SK-N-SH (cell line): Measurements from ENCODE around the gene PARD3B. TPM values are rescaled to one million over a fixed set of nuclear protein-coding genes. Genes with fewer than 3 reads are reported as not detected.

Source experiments
- CTCF ChIA-PET: fragments of 300-600, 350-600 bp; formaldehyde crosslinking; extraction: SDS; loops from one replicate; lab custom pipeline; 2021; lab: Yijun Ruan, JAX
- POLR2A ChIA-PET: fragments of 350-600 bp; sonication (Branson Sonifier 250); formaldehyde crosslinking; extraction: SDS; loops from one replicate; lab custom pipeline; 2020; ENCODE audit warnings: antibody characterized with exemption, inconsistent platforms; lab: Yijun Ruan, JAX
- DNase-seq: peaks from one replicate; pipeline ENCODE4 v3.0.0; 2012
- H2AFZ ChIP-seq: fragments of 200-600 bp; sonication (generic); 2 replicates; pipeline ENCODE4 v1.8.1; 2016; ENCODE audit warnings: antibody characterized with exemption, mild to moderate bottlenecking, low read depth
- H3F3A ChIP-seq: fragments of 200-600 bp; sonication (generic); replicated peaks from 2 replicates; pipeline ENCODE3; 2016; ENCODE audit warnings: antibody characterized with exemption, mild to moderate bottlenecking; ENCODE audit not compliant: insufficient read depth
- H3K27ac ChIP-seq, 2 experiments: fragments of 200-500 bp in 1 of 2; fragments of 200-600 bp in 1 of 2; sonication (Bioruptor generic) in 1 of 2; sonication (generic), shearing (Covaris generic) in 1 of 2; 2 replicates each; pipeline versions ENCODE4 v1.5.1 to v1.6.1; 2014 to 2016; ENCODE audit warnings: low read depth in 2 of 2, inconsistent platforms in 1 of 2, low read length in 1 of 2, mild to moderate bottlenecking in 1 of 2, mixed read lengths in 1 of 2
- H3K27me3 ChIP-seq: fragments of 200-600 bp; sonication (generic), shearing (Covaris generic); 2 replicates; pipeline ENCODE4 v1.6.1; 2016; ENCODE audit warnings: mixed run types; ENCODE audit not compliant: insufficient read depth
- H3K36me3 ChIP-seq, 2 experiments: fragments of 200-500 bp in 1 of 2; fragments of 200-600 bp in 1 of 2; sonication (Bioruptor generic) in 1 of 2; sonication (generic) in 1 of 2; replicated peaks in 1 of 2; 2 replicates each; pipeline versions ENCODE3 to v1.5.1; 2014 to 2016; ENCODE audit warnings: low read length in 1 of 2, mild to moderate bottlenecking in 1 of 2; ENCODE audit not compliant: insufficient read depth in 2 of 2, control insufficient read depth in 1 of 2
- H3K4me1 ChIP-seq, 2 experiments: fragments of 200-500 bp in 1 of 2; fragments of 200-600 bp in 1 of 2; sonication (Bioruptor generic) in 1 of 2; sonication (generic), shearing (Covaris generic) in 1 of 2; 2 replicates each; pipeline versions ENCODE4 v1.5.1 to v1.6.1; 2014 to 2016; ENCODE audit warnings: low read depth in 1 of 2, low read length in 1 of 2, mixed run types in 1 of 2; ENCODE audit not compliant: insufficient read depth in 2 of 2, control insufficient read depth in 1 of 2
- H3K4me2 ChIP-seq: fragments of 200-600 bp; sonication (generic), shearing (Covaris generic); 2 replicates; pipeline ENCODE4 v1.6.1; 2017; ENCODE audit warnings: mixed run types
- H3K4me3 ChIP-seq, 2 experiments: fragments of 200-500 bp in 1 of 2; fragments of 200-600 bp in 1 of 2; sonication (Bioruptor generic) in 1 of 2; sonication (generic), shearing (Covaris generic) in 1 of 2; 2 replicates each; pipeline versions ENCODE4 v1.5.1 to v1.8.1; 2014 to 2016; ENCODE audit warnings: low read depth in 2 of 2, inconsistent platforms in 1 of 2, low read length in 1 of 2, mild to moderate bottlenecking in 1 of 2, mixed read lengths in 1 of 2, moderate library complexity in 1 of 2
- H3K79me2 ChIP-seq: fragments of 200-600 bp; sonication (generic); 2 replicates; pipeline ENCODE4 v1.8.1; 2017; ENCODE audit warnings: mild to moderate bottlenecking; ENCODE audit not compliant: insufficient read depth
- H3K9ac ChIP-seq: fragments of 200-600 bp; sonication (generic); 2 replicates; pipeline ENCODE4 v1.6.1; 2017; ENCODE audit warnings: mixed run types
- H3K9me2 ChIP-seq: fragments of 200-600 bp; sonication (generic); 2 replicates; pipeline ENCODE4 v1.6.1; 2017; ENCODE audit warnings: mixed run types
- H3K9me3 ChIP-seq: fragments of 200-600 bp; sonication (generic); 2 replicates; pipeline ENCODE4 v1.6.1; 2017; ENCODE audit warnings: mixed run types, mild to moderate bottlenecking, moderate library complexity
- H4K20me1 ChIP-seq: fragments of 200-600 bp; sonication (generic); 2 replicates; pipeline ENCODE4 v1.6.1; 2017; ENCODE audit warnings: mild to moderate bottlenecking, mixed run types; ENCODE audit not compliant: insufficient read depth
- CHD2 ChIP-seq: fragments of 150-350 bp; IDR thresholded peaks from 2 replicates; pipeline ENCODE4 v1.6.1; 2018; ENCODE audit warnings: low read length; ENCODE audit not compliant: partially characterized antibody
- CTCF ChIP-seq: fragments of 200-600 bp; sonication (generic); IDR thresholded peaks from 2 replicates; pipeline ENCODE4 v1.6.1; 2017; ENCODE audit warnings: antibody characterized with exemption, mild to moderate bottlenecking, moderate library complexity
- ELF1 ChIP-seq: IDR thresholded peaks from 2 replicates; pipeline ENCODE4 v1.4.0; 2012
- FOSL2 ChIP-seq: IDR thresholded peaks from 2 replicates; pipeline ENCODE4 v1.4.0; 2012; ENCODE audit warnings: low read depth, mild to moderate bottlenecking, moderate library complexity, borderline replicate concordance
- GATA2 ChIP-seq: sonication (generic); formaldehyde crosslinking; IDR thresholded peaks from 2 replicates; pipeline ENCODE4 v1.5.0; 2020; ENCODE audit warnings: mild to moderate bottlenecking, missing genetic modification reagents
- JUND ChIP-seq: IDR thresholded peaks from 2 replicates; pipeline ENCODE4 v1.4.0; 2012
- PBX3 ChIP-seq: IDR thresholded peaks from 2 replicates; pipeline ENCODE4; 2012
- POLR2AphosphoS5 ChIP-seq: IDR thresholded peaks from 2 replicates; pipeline ENCODE4 v1.6.1; 2012; ENCODE audit warnings: low read depth, low read length
- RCOR1 ChIP-seq: fragments of 150-350 bp; IDR thresholded peaks from 2 replicates; pipeline ENCODE4 v1.6.1; 2017; ENCODE audit warnings: antibody characterized with exemption, low read length
- RFX5 ChIP-seq: IDR thresholded peaks from 2 replicates; pipeline ENCODE4 v1.6.1; 2012; ENCODE audit warnings: mild to moderate bottlenecking, improper control_type of control experiment, low read length
- SIN3A ChIP-seq: IDR thresholded peaks from 2 replicates; pipeline ENCODE4 v1.6.1; 2012; ENCODE audit warnings: low read depth, mild to moderate bottlenecking, low read length, moderate library complexity, borderline replicate concordance
- TAF1 ChIP-seq: IDR thresholded peaks from 2 replicates; pipeline ENCODE4 v1.6.1; 2012; ENCODE audit warnings: low read depth, mild to moderate bottlenecking, low read length, moderate library complexity, borderline replicate concordance
- TCF12 ChIP-seq: IDR thresholded peaks from 2 replicates; pipeline ENCODE4 v1.4.0; 2012
- USF1 ChIP-seq: IDR thresholded peaks from 2 replicates; pipeline ENCODE4 v1.4.0; 2012; ENCODE audit warnings: low read depth, borderline replicate concordance
- USF2 ChIP-seq: fragments of 150-350 bp; IDR thresholded peaks from 2 replicates; pipeline ENCODE4 v1.6.1; 2017; ENCODE audit warnings: antibody characterized with exemption, low read length, low read depth, borderline replicate concordance
- YY1 ChIP-seq: IDR thresholded peaks from 2 replicates; pipeline ENCODE4 v1.4.0; 2012; ENCODE audit warnings: low read depth, mild to moderate bottlenecking
- WGBS: methylation state at CpG from one replicate; pipeline ENCODE4 v1.1.6; 2017; ENCODE audit warnings: low lambda C conversion rate; 5-methylcytosine and 5-hydroxymethylcytosine counted together
- polyA plus RNA-seq, 3 experiments: library from polyadenylated mRNA; depleted of rRNA; stranded (reverse); fragments of >200 nt; gene quantifications; 2 replicates each; pipeline ENCODE4 v1.2.3, GENCODE V29; 2012

Gene PARD3B
- polyA plus RNA-seq, 1 of the 3 experiments (the other 2 are of a cell fraction), result 0.87 TPM

GRCh38 chr2:205427112-205427511, 881.8 kb downstream of the PARD3B start:
- H3K4me2 ChIP-seq, result no peak overlapping the region
- H3K36me3 ChIP-seq, result no peaks in the 10 kb centered on the region
- H3F3A ChIP-seq, result peaks cover 3% of the 10 kb centered on the region
- H2AFZ ChIP-seq, result no peak overlapping the region
- WGBS, result 53% methylated on average over 3 of the region's 3 CpGs
- H3K9ac ChIP-seq, result no peak overlapping the region
- H3K27ac ChIP-seq, result no peak overlapping the region
- no peaks in the 10 kb centered on the region for H3K9me2 ChIP-seq
- H3K4me1 ChIP-seq, result no peaks in the 10 kb centered on the region
- H3K4me3 ChIP-seq, result no peak overlapping the region
- POLR2A ChIA-PET, result no interaction called here
- CTCF ChIA-PET, result no interaction called here
- H3K9me3 ChIP-seq, result no peaks in the 10 kb centered on the region
- no peaks in the 10 kb centered on the region for H4K20me1 ChIP-seq
- peak; percentile 23; the same call in 1 of the 2 replicates for TF ChIP-seq FOSL2
- no peak for TF ChIP-seq YY1
- no peak for TF ChIP-seq RFX5
- H3K79me2 ChIP-seq, result no peaks in the 10 kb centered on the region
- H3K27me3 ChIP-seq, result no peaks in the 10 kb centered on the region
- DNase-seq, result no peak

- H3K79me2 ChIP-seq, result no peaks in the 10 kb centered on the region
- no peak overlapping the region for H2AFZ ChIP-seq
- H3K4me2 ChIP-seq, result no peak overlapping the region
- DNase-seq, result no peak
- no peaks in the 10 kb centered on the region for H3K27me3 ChIP-seq
- no peak overlapping the region for H3K9ac ChIP-seq
- ChIA-PET POLR2A (no interaction called here), CTCF (no interaction called here)
- no peaks in the 10 kb centered on the region for H3K9me3 ChIP-seq
- no peaks in the 10 kb centered on the region for H3K36me3 ChIP-seq
- WGBS, result 92% methylated on average over 2 of the region's 2 CpGs
- peaks cover 0 to 2% of the 10 kb centered on the region in 2 experiments; a peak in 1 of 4 replicates for H3K4me1 ChIP-seq
- H4K20me1 ChIP-seq, result no peaks in the 10 kb centered on the region
- H3F3A ChIP-seq, result peaks cover 3% of the 10 kb centered on the region
- no peak for TF ChIP-seq CHD2
- TF ChIP-seq ELF1, result no peak
- TF ChIP-seq YY1, result no peak
- TF ChIP-seq TCF12, result no peak
- no peak for TF ChIP-seq POLR2AphosphoS5
- no peak for TF ChIP-seq SIN3A
- no peak for TF ChIP-seq JUND
- TF ChIP-seq GATA2, result no peak
- no peak for TF ChIP-seq USF2
- H3K27ac ChIP-seq, result no peak overlapping the region
- H3K9me2 ChIP-seq, result no peaks in the 10 kb centered on the region
- H3K4me3 ChIP-seq, result no peak overlapping the region
Observed at GRCh38 chr2:205428811-205429210, 883.5 kb downstream of the PARD3B start.

GRCh38 chr2:205435970-205436369, 890.7 kb downstream of the PARD3B start:
- no peaks in the 10 kb centered on the region for H3K27me3 ChIP-seq
- no peaks in the 10 kb centered on the region for H3K36me3 ChIP-seq
- 56% methylated on average over 4 of the region's 4 CpGs for WGBS
- peak; percentile 29; the same call in 1 of the 2 replicates for TF ChIP-seq TCF12
- no peak for TF ChIP-seq CTCF
- 0 out of 2 replicates have a peak, but pooled peaks have one; percentile 20 for TF ChIP-seq PBX3
- no peak for TF ChIP-seq USF1
- peak; percentile 30; the same call in 1 of the 2 replicates for TF ChIP-seq JUND
- no peak for TF ChIP-seq RCOR1
- peak; percentile 47; the same call in 1 of the 2 replicates for TF ChIP-seq FOSL2
- no peak for TF ChIP-seq TAF1
- TF ChIP-seq ELF1, result no peak
- H3K79me2 ChIP-seq, result no peaks in the 10 kb centered on the region
- H4K20me1 ChIP-seq, result no peaks in the 10 kb centered on the region
- no peak overlapping the region for H3K4me3 ChIP-seq
- no peak overlapping the region for H2AFZ ChIP-seq
- H3K9me2 ChIP-seq, result no peaks in the 10 kb centered on the region
- H3K4me1 ChIP-seq, result peaks cover 0 to 2% of the 10 kb centered on the region in 2 experiments; a peak in 2 of 4 replicates
- no peak overlapping the region for H3K9ac ChIP-seq
- H3K9me3 ChIP-seq, result no peaks in the 10 kb centered on the region
- CTCF ChIA-PET, result no interaction called here
- no peak overlapping the region for H3K27ac ChIP-seq
- no peak overlapping the region for H3K4me2 ChIP-seq
- POLR2A ChIA-PET, result no interaction called here
- no peaks in the 10 kb centered on the region for H3F3A ChIP-seq
- DNase-seq, result no peak
